Smooth muscle cell (in vitro differentiated cells): Measurements from ENCODE around the gene SPAG16. TPM values are rescaled to one million over a fixed set of nuclear protein-coding genes. Genes with fewer than 3 reads are reported as not detected.

ENCODE experiments used
- DNase-seq: peaks from one replicate; lab custom pipeline; 2025; ENCODE audit not compliant: unreplicated experiment; lab: John Stamatoyannopoulos, UW
- H2AFZ ChIP-seq: fragments of 200-600 bp; sonication (generic); 2 replicates; pipeline ENCODE4 v1.6.0; 2016; ENCODE audit warnings: antibody characterized with exemption, low read depth, mild to moderate bottlenecking
- H3F3A ChIP-seq: fragments of 200-600 bp; sonication (generic); 2 replicates; pipeline ENCODE4 v1.6.0; 2017; ENCODE audit warnings: antibody characterized with exemption, low read depth
- H3K27ac ChIP-seq: fragments of 200-600 bp; sonication (generic); 2 replicates; pipeline ENCODE4 v1.5.1; 2016; ENCODE audit warnings: low read depth, mild to moderate bottlenecking
- H3K27me3 ChIP-seq: fragments of 200-600 bp; sonication (generic); 2 replicates; pipeline ENCODE4 v1.6.1; 2016; ENCODE audit warnings: low read depth, mild to moderate bottlenecking
- H3K36me3 ChIP-seq: fragments of 200-600 bp; sonication (generic); 2 replicates; pipeline ENCODE4 v1.5.1; 2016; ENCODE audit warnings: low read depth
- H3K4me1 ChIP-seq: fragments of 200-600 bp; sonication (generic); 2 replicates; pipeline ENCODE4 v1.5.1; 2016; ENCODE audit warnings: low read depth
- H3K4me2 ChIP-seq: fragments of 200-600 bp; sonication (generic); 2 replicates; pipeline ENCODE4 v1.6.0; 2016; ENCODE audit warnings: mild to moderate bottlenecking
- H3K4me3 ChIP-seq: fragments of 200-600 bp; sonication (generic); 2 replicates; pipeline ENCODE4 v1.5.1; 2016; ENCODE audit warnings: mild to moderate bottlenecking
- H3K79me2 ChIP-seq: fragments of 200-600 bp; sonication (generic); 2 replicates; pipeline ENCODE4 v1.6.0; 2016; ENCODE audit warnings: low read depth, mild to moderate bottlenecking
- H3K9ac ChIP-seq: fragments of 200-600 bp; sonication (generic); 2 replicates; pipeline ENCODE4 v1.6.0; 2016; ENCODE audit warnings: low read depth
- H3K9me3 ChIP-seq: fragments of 200-600 bp; sonication (generic); replicated peaks from 2 replicates; pipeline ENCODE4 v1.5.1; 2016; ENCODE audit warnings: low read depth
- H4K20me1 ChIP-seq: fragments of 200-600 bp; sonication (generic); 2 replicates; pipeline ENCODE4 v1.6.0; 2016; ENCODE audit warnings: low read depth
- WGBS: methylation state at CpG from one replicate; pipeline ENCODE4 v1.1.7; 2016; ENCODE audit warnings: low lambda C conversion rate; 5-methylcytosine and 5-hydroxymethylcytosine counted together
- polyA plus RNA-seq: library from polyadenylated mRNA; unstranded; fragments of >200 nt; fragmentation: Nextera tagmentation; extraction: Ambion mirVana; gene quantifications from 2 replicates; pipeline ENCODE4 v1.2.1, GENCODE V29; 2016
- total RNA-seq: library from RNA; depleted of rRNA; stranded (reverse); fragments of >200 nt; gene quantifications from 2 replicates; pipeline ENCODE4 v1.2.3, GENCODE V29; 2014
- TF ChIP-seq, protein P1 (sequence below): fragments of 200-600 bp; sonication (generic); IDR thresholded peaks from 2 replicates; pipeline ENCODE4 v1.5.1; 2017; ENCODE audit warnings: borderline replicate concordance, mild to moderate bottlenecking, antibody characterized with exemption; ENCODE audit not compliant: insufficient read depth, poor library complexity, severe bottlenecking

Gene SPAG16
- total and polyA plus RNA-seq, 2 experiments from 2014 or later: 32.1 to 40.6 TPM

DNA sequence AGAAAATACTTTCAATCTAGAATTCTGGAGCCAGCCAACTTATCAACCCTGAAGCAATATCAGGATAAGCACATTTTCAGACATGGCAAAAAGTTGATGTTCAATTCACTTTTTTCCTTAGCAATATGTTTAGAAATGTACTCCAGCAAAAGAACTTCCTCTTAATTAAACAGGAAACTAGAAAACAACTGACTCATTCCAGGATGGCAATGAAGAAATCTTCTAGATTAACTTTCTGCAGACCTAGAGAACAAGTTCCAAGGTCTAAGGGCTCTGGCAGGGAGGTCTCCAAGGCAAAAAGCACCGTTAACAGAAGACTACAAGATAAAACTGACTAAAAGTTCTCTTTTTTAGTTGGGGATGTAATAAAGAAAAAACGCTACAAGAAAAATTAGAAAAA, 1057.4 kb downstream of the SPAG16 start:
- Histone ChIP-seq H3K4me2 (no peak overlapping the region), H2AFZ (no peak overlapping the region), H3K79me2 (no peaks in the 10 kb centered on the region), H3K4me1 (no peaks in the 10 kb centered on the region), H3K9me3 (no peaks in the 10 kb centered on the region), H3K36me3 (no peaks in the 10 kb centered on the region), H3K27ac (no peak overlapping the region), H3K9ac (no peak overlapping the region), H3K4me3 (no peak overlapping the region), H3K27me3 (no peaks in the 10 kb centered on the region), H3F3A (no peaks in the 10 kb centered on the region), H4K20me1 (no peaks in the 10 kb centered on the region)
- no peak for DNase-seq
- 29% methylated on average over 2 of the region's 2 CpGs for WGBS
- TF ChIP-seq, protein P1, sequence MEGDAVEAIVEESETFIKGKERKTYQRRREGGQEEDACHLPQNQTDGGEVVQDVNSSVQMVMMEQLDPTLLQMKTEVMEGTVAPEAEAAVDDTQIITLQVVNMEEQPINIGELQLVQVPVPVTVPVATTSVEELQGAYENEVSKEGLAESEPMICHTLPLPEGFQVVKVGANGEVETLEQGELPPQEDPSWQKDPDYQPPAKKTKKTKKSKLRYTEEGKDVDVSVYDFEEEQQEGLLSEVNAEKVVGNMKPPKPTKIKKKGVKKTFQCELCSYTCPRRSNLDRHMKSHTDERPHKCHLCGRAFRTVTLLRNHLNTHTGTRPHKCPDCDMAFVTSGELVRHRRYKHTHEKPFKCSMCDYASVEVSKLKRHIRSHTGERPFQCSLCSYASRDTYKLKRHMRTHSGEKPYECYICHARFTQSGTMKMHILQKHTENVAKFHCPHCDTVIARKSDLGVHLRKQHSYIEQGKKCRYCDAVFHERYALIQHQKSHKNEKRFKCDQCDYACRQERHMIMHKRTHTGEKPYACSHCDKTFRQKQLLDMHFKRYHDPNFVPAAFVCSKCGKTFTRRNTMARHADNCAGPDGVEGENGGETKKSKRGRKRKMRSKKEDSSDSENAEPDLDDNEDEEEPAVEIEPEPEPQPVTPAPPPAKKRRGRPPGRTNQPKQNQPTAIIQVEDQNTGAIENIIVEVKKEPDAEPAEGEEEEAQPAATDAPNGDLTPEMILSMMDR: no peak

DNA sequence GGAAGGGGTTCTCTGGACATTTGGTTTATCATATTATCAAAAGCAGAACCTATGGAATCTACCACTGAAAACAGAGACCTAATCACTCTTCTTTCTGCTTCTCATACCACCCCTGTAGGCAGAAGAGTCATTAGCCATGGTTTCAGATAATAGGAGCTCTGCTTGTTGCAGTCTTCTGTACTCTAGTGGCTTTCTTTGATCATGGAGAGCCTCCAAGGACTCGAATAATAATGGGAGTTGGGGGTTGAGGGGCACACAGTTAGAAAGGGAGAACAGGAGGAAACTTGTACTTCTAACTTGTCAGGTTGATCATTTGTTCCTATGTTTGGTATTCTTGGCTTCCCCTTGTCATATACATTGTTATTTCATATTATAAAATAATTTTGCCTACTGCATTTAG, 1074.2 kb downstream of the SPAG16 start:
- H3K36me3 ChIP-seq: no peaks in the 10 kb centered on the region
- 60% methylated on average over 1 of the region's 1 CpG for WGBS
- H3K27ac ChIP-seq: no peak overlapping the region
- no peaks in the 10 kb centered on the region for H3K9me3 ChIP-seq
- H3K4me2 ChIP-seq: no peak overlapping the region
- H3K4me3 ChIP-seq: no peak overlapping the region
- TF ChIP-seq, protein P1: no peak
- no peak overlapping the region for H3K9ac ChIP-seq
- H3F3A ChIP-seq: no peaks in the 10 kb centered on the region
- no peaks in the 10 kb centered on the region for H4K20me1 ChIP-seq
- H3K27me3 ChIP-seq: no peaks in the 10 kb centered on the region
- no peaks in the 10 kb centered on the region for H3K79me2 ChIP-seq
- DNase-seq: no peak
- H2AFZ ChIP-seq: no peak overlapping the region
- H3K4me1 ChIP-seq: no peaks in the 10 kb centered on the region

DNA sequence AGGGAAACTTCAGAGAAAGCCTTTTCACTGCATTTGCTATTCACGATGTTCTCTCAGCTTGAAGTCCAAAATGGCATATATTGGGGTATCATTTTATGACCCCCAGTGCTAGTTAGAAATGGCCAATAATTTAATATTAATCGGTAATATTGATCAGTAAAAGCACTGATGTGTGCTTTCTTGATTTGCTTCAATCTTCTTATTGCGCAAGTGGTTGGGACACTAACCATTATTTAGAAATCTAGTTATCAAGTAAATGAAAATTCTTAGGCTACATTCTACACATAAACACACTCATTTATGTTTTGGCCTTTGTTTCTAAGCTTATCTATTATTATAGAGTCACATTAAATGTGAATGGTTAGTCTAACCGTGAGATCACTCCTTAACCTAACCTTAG, 1076.9 kb downstream of the SPAG16 start:
- Histone ChIP-seq H3K27me3 (no peaks in the 10 kb centered on the region), H2AFZ (no peak overlapping the region), H3F3A (no peaks in the 10 kb centered on the region), H3K79me2 (no peaks in the 10 kb centered on the region), H3K27ac (no peak overlapping the region), H3K4me2 (no peak overlapping the region), H3K36me3 (no peaks in the 10 kb centered on the region), H3K4me3 (no peak overlapping the region), H3K9me3 (no peaks in the 10 kb centered on the region), H3K4me1 (no peaks in the 10 kb centered on the region), H3K9ac (no peak overlapping the region), H4K20me1 (no peaks in the 10 kb centered on the region)
- TF ChIP-seq, protein P1: no peak
- WGBS: 87% methylated on average over 4 of the region's 4 CpGs
- DNase-seq: no peak

DNA sequence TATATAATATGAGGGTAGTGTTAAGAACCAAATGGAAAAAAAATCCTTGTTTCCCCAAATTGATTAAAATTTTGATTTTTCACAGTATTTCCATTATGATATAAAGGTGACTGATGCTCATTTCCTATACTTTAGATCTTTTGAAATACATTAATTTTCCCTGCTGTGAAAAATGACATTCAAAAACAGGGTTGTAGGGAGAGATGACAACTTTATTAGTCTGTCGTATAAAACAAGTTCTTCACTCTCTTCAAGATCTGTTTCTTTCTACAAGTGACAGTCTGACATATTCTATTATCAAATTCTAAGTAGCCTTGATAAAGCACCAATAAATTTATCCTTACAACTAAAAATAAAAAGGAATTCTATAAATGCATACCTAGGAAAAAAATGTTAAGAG, 1081.3 kb downstream of the SPAG16 start:
- Histone ChIP-seq H3K4me3 (no peak overlapping the region), H3K4me2 (no peak overlapping the region), H3F3A (no peaks in the 10 kb centered on the region), H3K36me3 (no peaks in the 10 kb centered on the region), H3K27me3 (no peaks in the 10 kb centered on the region), H3K4me1 (no peaks in the 10 kb centered on the region), H4K20me1 (no peaks in the 10 kb centered on the region), H3K9me3 (no peaks in the 10 kb centered on the region), H3K79me2 (no peaks in the 10 kb centered on the region), H3K27ac (no peak overlapping the region), H2AFZ (no peak overlapping the region), H3K9ac (no peak overlapping the region)
- WGBS: 88% methylated on average over 1 of the region's 1 CpG
- no peak for DNase-seq
- TF ChIP-seq, protein P1: no peak
